ENCODE measurements around the gene INCENP. TPM values are rescaled to one million over a fixed set of nuclear protein-coding genes. Genes with fewer than 3 reads are reported as not detected.
A peak's percentile ranks its signal among the peaks of the same experiment; 100 is the strongest.

The INCENP gene
- total RNA-seq, 1 donor from 2014 or later, result 3.4 TPM

GRCh38 chr11:62153617-62154016, 29.8 kb downstream of the INCENP start:
- TF ChIP-seq CTCF (IDR thresholded peaks at IDR 0.05; ENCODE audit: insufficient read depth, low read length, severe bottlenecking), result no peak
- no peak overlapping the region for H3K4me3 ChIP-seq (ENCODE audit: low read depth, low read length)
- H3K36me3 ChIP-seq (ENCODE audit: control insufficient read depth, insufficient read depth, low read length), result peaks cover 14% of the 10 kb centered on the region
- no peaks in the 10 kb centered on the region for H3K27me3 ChIP-seq (ENCODE audit: control insufficient read depth, insufficient read depth, low read length)
- DNase-seq (ENCODE audit: low read depth) (no peak), FAIRE-seq (no peak)

- no peak for TF ChIP-seq CTCF (IDR thresholded peaks at IDR 0.05; ENCODE audit: insufficient read depth, low read length, severe bottlenecking)
- FAIRE-seq, result no peak
- Histone ChIP-seq H3K27me3 (ENCODE audit: control insufficient read depth, insufficient read depth, low read length) (no peaks in the 10 kb centered on the region), H3K4me3 (ENCODE audit: low read depth, low read length) (no peak overlapping the region), H3K36me3 (ENCODE audit: control insufficient read depth, insufficient read depth, low read length) (no peaks in the 10 kb centered on the region)
- DNase-seq (ENCODE audit: low read depth), result no peak
Observed at GRCh38 chr11:62157603-62158002, 33.8 kb downstream of the INCENP start.

GRCh38 chr11:62166371-62166770, 42.6 kb downstream of the INCENP start:
- H3K36me3 ChIP-seq (ENCODE audit: control insufficient read depth, insufficient read depth, low read length), result no peaks in the 10 kb centered on the region
- FAIRE-seq (no peak), DNase-seq (ENCODE audit: low read depth) (no peak)
- no peak overlapping the region for H3K4me3 ChIP-seq (ENCODE audit: low read depth, low read length)
- TF ChIP-seq CTCF (IDR thresholded peaks at IDR 0.05; ENCODE audit: insufficient read depth, low read length, severe bottlenecking), result no peak
- H3K27me3 ChIP-seq (ENCODE audit: control insufficient read depth, insufficient read depth, low read length), result peaks cover 1% of the 10 kb centered on the region

GRCh38 chr11:62169448-62169847, 45.6 kb downstream of the INCENP start:
- FAIRE-seq (no peak), DNase-seq (ENCODE audit: low read depth) (no peak)
- H3K36me3 ChIP-seq (ENCODE audit: control insufficient read depth, insufficient read depth, low read length), result no peaks in the 10 kb centered on the region
- H3K4me3 ChIP-seq (ENCODE audit: low read depth, low read length), result no peak overlapping the region
- peaks cover 1% of the 10 kb centered on the region for H3K27me3 ChIP-seq (ENCODE audit: control insufficient read depth, insufficient read depth, low read length)
- TF ChIP-seq CTCF (IDR thresholded peaks at IDR 0.05; ENCODE audit: insufficient read depth, low read length, severe bottlenecking), result no peak

GRCh38 chr11:62169935-62170334, 46.1 kb downstream of the INCENP start:
- Histone ChIP-seq H3K4me3 (ENCODE audit: low read depth, low read length) (no peak overlapping the region), H3K36me3 (ENCODE audit: control insufficient read depth, insufficient read depth, low read length) (no peaks in the 10 kb centered on the region), H3K27me3 (ENCODE audit: control insufficient read depth, insufficient read depth, low read length) (peaks cover 1% of the 10 kb centered on the region)
- no peak for TF ChIP-seq CTCF (IDR thresholded peaks at IDR 0.05; ENCODE audit: insufficient read depth, low read length, severe bottlenecking)
- no peak for DNase-seq (ENCODE audit: low read depth)
- FAIRE-seq, result no peak

GRCh38 chr11:62171261-62171723, 47.5 kb downstream of the INCENP start:
- peak; percentile 66 for FAIRE-seq
- Histone ChIP-seq H3K27me3 (ENCODE audit: control insufficient read depth, insufficient read depth, low read length) (peaks cover 1% of the 10 kb centered on the region), H3K36me3 (ENCODE audit: control insufficient read depth, insufficient read depth, low read length) (no peaks in the 10 kb centered on the region), H3K4me3 (ENCODE audit: low read depth, low read length) (no peak overlapping the region)
- peak; percentile 75 for TF ChIP-seq CTCF (IDR thresholded peaks at IDR 0.05; ENCODE audit: insufficient read depth, low read length, severe bottlenecking)
- peak; percentile 77 for DNase-seq (ENCODE audit: low read depth)

Data from bronchial epithelial cell (primary cell).